Left lung (tissue), 10 donors: Measurements from ENCODE around the gene TSHZ3. TPM values are rescaled to one million over a fixed set of nuclear protein-coding genes. Genes with fewer than 3 reads are reported as not detected.

Source experiments
- ATAC-seq: fragments of 200-7000 bp; cut with Tn5 transposase; one replicate; pipeline ENCODE4 v1.9.1; 2020; ENCODE audit warnings: moderate library complexity
- DNase-seq, 4 donors: peaks; one replicate each; pipeline ENCODE4 v3.0.0-alpha.2; 2013 to 2020
- H3K27ac ChIP-seq, 2 donors: fragments of 200-600 bp; sonication (generic) in 1 of 2; one replicate each; pipeline versions ENCODE4 v1.5.0 to v1.8.0; 2020 to 2021
- H3K27me3 ChIP-seq, 2 donors: fragments of 200-600 bp; sonication (generic) in 1 of 2; one replicate each; pipeline versions ENCODE4 v1.5.0 to v1.8.0; 2020 to 2021
- H3K36me3 ChIP-seq, 2 donors: fragments of 200-600 bp; sonication (generic) in 1 of 2; one replicate each; pipeline versions ENCODE4 v1.5.0 to v1.8.0; 2020 to 2021
- H3K4me1 ChIP-seq, 2 donors: fragments of 200-600 bp; one replicate each; pipeline ENCODE4 v1.8.0; 2021
- H3K4me3 ChIP-seq, 2 donors: fragments of 200-600 bp; sonication (generic) in 1 of 2; one replicate each; pipeline versions ENCODE4 v1.5.0 to v1.8.0; 2020 to 2021; ENCODE audit warnings: mild to moderate bottlenecking in 1 of 2
- H3K9me3 ChIP-seq, 2 donors: fragments of 200-600 bp; sonication (generic) in 1 of 2; one replicate each; pipeline versions ENCODE4 v1.5.0 to v1.8.0; 2020 to 2021
- CTCF ChIP-seq, 2 donors: fragments of 200-600 bp; sonication (generic) in 1 of 2; IDR thresholded peaks; one replicate each; pipeline versions ENCODE4 v1.5.0 to v1.8.0; 2021; ENCODE audit warnings: antibody characterized with exemption in 2 of 2
- intact Hi-C, 2 donors: fragments of 100-400 bp; cut with DNase I; formaldehyde crosslinking; loops; one replicate each; pipeline versions ENCODE4 v1.11.2 to v1.14.2; 2022
- polyA plus RNA-seq, 6 donors: library from polyadenylated mRNA; unstranded; fragments of 120-200 nt; gene quantifications; one replicate each; pipeline ENCODE4 v1.2.1, GENCODE V29; 2013; ENCODE audit not compliant: insufficient read length in 6 of 6
- total RNA-seq, 2 donors: library from RNA; stranded (reverse); fragmentation: NEBNext Ultra II Directional; extraction: Animal tissue kit (Norgen Biotek cat#: 25700); gene quantifications; one replicate each; pipeline ENCODE4 v1.2.1, GENCODE V29; 2021
- donor health status: DM: no; HTN: yes; CAD: no.
- donor health status: DM: no; HTN: no; CAD: no.

TSHZ3 gene
- total and polyA plus RNA-seq, 8 donors: 6.7 to 42.9 (median 35.2) TPM

GRCh38 chr19:31226151-31226935 lies 122.9 kb downstream of the TSHZ3 start:
- Histone ChIP-seq H3K27ac (no peak overlapping the region), H3K36me3 (no peaks in the 10 kb centered on the region), H3K4me3 (no peak overlapping the region), H3K27me3 (no peaks in the 10 kb centered on the region), H3K4me1 (no peaks in the 10 kb centered on the region), H3K9me3 (no peaks in the 10 kb centered on the region)
- intact Hi-C loops: no loop called here
- DNase-seq (no peak), ATAC-seq (no peak)
- TF ChIP-seq CTCF (IDR thresholded peaks at IDR 0.05): no peak
